Right cardiac atrium (tissue), 5 donors: Measurements from ENCODE around the gene DOK5. TPM values are rescaled to one million over a fixed set of nuclear protein-coding genes. Genes with fewer than 3 reads are reported as not detected.

Experiments used
- ATAC-seq, 2 donors: fragments of 200-7000 bp; cut with Tn5 transposase; one replicate each; pipeline versions ENCODE4 v1.8.0 to v1.9.1; 2020; ENCODE audit warnings: moderate library complexity in 2 of 2, mild to moderate bottlenecking in 1 of 2
- DNase-seq, 3 donors: peaks; one replicate each; pipeline ENCODE4 v3.0.0-alpha.2; 2020
- H3K27ac ChIP-seq: one replicate; pipeline ENCODE4 v1.5.1; 2013; ENCODE audit warnings: mild to moderate bottlenecking, low read length, control low read depth, moderate library complexity
- H3K27me3 ChIP-seq: one replicate; pipeline ENCODE4 v1.6.1; 2013; ENCODE audit not compliant: control insufficient read depth, insufficient read depth
- H3K4me1 ChIP-seq: one replicate; pipeline ENCODE4 v1.6.1; 2013; ENCODE audit warnings: low read length; ENCODE audit not compliant: control insufficient read depth, insufficient read depth
- H3K4me3 ChIP-seq: one replicate; pipeline ENCODE4 v1.5.1; 2013; ENCODE audit warnings: low read length, control low read depth
- H3K9me3 ChIP-seq: one replicate; pipeline ENCODE4 v1.6.1; 2013; ENCODE audit warnings: low read length; ENCODE audit not compliant: control insufficient read depth
- WGBS: extraction: QIAGEN DNeasy Blood & Tissue Kit; methylation state at CpG from one replicate; pipeline ENCODE4 v1.1.7; 2013; 5-methylcytosine and 5-hydroxymethylcytosine counted together
- intact Hi-C, 4 donors: fragments of 100-400 bp; cut with DNase I; formaldehyde crosslinking; loops; one replicate each; pipeline versions ENCODE4 v1.11.0 to v1.14.0; 2022 to 2023
- polyA plus RNA-seq: library from polyadenylated mRNA; stranded (reverse); fragments of 200-250 nt; gene quantifications from one replicate; pipeline ENCODE4 v1.2.3, GENCODE V29; 2013
- total RNA-seq, 4 donors: library from RNA; stranded (reverse); fragmentation: NEBNext Ultra II Directional; extraction: Animal tissue kit (Norgen Biotek cat#: 25700); gene quantifications; one replicate each; pipeline ENCODE4 v1.2.1, GENCODE V29; 2021
- donor health status: healthy with polysubstance abuse.
- donor health status: DM: no; HTN: yes; CAD: no.
- donor health status: DM: no; HTN: no; CAD: no.
- donor health status: DM: no; HTN: yes; CAD: no; lungs with severe emphysema.
- donor health status: DM: yes; HTN: yes; CAD: no.

The DOK5 gene
- total and polyA plus RNA-seq, 5 donors, result 10.6 to 20.2 (median 16.0) TPM

DNA sequence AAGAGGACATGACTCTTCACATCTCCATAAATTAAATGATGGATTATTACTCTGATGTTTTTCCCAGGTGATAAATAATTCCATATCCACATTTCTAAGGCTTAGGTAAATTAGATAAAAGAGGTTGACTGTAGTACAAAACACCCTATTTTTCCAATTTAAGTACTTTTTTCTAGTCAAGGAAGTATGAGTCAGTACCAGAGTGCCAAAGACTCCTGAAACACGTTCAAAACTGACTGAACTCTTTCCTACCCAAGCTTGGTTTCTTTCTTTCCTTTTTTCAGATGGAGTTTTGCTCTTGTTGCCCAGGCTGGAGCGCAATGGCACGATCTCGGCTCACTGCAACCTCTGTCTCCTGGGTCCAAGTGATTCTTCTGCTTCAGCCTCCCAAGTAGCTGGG lies 85.0 kb downstream of the DOK5 start:
- DNase-seq, result no peak
- WGBS, result 81% methylated on average over 4 of the region's 4 CpGs
- intact Hi-C loops, result no loop called here
- H3K27me3 ChIP-seq, result no peaks in the 10 kb centered on the region
- H3K4me3 ChIP-seq, result no peak overlapping the region
- ATAC-seq, result peak in 1 of 2 donors; percentile 76
- H3K27ac ChIP-seq, result no peak overlapping the region
- no peaks in the 10 kb centered on the region for H3K4me1 ChIP-seq
- no peaks in the 10 kb centered on the region for H3K9me3 ChIP-seq

DNA sequence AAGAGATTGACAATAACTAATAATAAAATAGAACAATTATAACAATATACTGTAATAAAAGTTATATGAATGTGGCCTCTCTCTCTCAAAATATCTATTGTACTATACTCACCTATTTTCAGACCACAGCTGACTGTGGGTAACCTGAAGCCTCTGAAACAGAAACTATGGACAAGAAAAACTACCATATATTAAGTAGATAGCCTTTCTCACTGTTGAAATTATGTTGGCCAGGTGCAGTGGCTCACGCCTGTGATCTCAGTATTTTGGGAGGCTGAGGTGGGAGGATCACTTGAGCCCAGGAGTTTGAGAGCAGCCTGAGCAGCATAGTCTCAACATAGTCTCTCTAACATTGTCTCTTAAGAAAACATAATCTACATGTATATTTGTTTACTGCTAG lies 89.9 kb downstream of the DOK5 start:
- no peaks in the 10 kb centered on the region for H3K9me3 ChIP-seq
- WGBS, result 97% methylated on average over 1 of the region's 1 CpG
- no peak overlapping the region for H3K4me3 ChIP-seq
- ATAC-seq (no peak), DNase-seq (no peak)
- no peaks in the 10 kb centered on the region for H3K27me3 ChIP-seq
- no peaks in the 10 kb centered on the region for H3K4me1 ChIP-seq
- intact Hi-C loops, result no loop called here
- no peak overlapping the region for H3K27ac ChIP-seq

DNA sequence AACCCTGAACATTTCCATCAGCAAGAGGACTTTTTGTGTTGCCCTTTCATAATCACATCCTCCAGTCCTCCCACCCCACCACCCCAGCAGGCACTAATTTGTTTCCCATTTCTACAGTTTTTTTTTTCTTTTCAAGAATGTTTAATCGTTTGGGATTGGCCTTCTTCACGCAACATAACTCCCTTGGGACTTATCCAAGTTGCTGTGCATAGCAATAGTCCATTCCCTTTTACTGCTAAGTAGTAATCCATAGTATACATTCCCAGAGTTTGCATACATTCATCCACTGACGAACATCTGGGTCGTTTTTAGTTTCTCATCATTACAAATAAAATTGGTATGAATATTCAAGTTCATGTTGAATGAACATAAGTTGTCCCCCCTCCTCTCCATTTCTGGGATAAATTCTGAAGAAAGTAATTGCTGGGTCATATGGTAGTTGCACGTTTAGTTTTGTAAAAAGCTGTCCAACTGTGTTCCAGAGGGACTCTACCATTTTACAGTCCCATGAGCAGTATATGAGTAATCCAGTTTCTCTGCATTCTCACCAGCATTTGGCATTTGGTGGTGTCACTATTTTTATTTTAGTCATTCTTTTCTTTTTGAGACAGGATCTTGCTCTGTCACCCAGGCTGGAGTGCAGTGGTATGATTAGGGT lies 90.8 kb downstream of the DOK5 start:
- Histone ChIP-seq H3K27ac (no peak overlapping the region), H3K27me3 (no peaks in the 10 kb centered on the region), H3K9me3 (no peaks in the 10 kb centered on the region), H3K4me3 (no peak overlapping the region), H3K4me1 (no peaks in the 10 kb centered on the region)
- 81% methylated on average over 5 of the region's 5 CpGs for WGBS
- DNase-seq (no peak), ATAC-seq (no peak)
- intact Hi-C loops, result no loop called here

DNA sequence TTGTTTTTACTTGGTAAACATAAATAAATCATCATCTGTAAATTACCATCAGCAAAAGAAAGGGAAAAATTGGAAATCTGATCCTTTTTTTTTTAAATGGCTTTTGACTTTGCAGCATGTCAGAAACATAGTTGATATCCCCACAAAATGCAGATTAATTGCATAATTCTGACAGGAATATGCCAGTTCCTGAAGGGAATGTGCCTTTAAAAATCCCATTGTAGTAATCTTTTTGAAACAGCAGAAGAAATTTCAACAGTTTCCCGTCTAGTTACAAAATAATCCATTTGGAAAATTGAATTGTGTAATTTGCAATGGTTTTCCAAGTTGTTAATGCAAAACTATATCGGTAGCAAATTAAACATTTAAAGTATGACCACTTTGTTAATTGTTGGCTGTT lies 95.2 kb downstream of the DOK5 start:
- Histone ChIP-seq H3K27me3 (no peaks in the 10 kb centered on the region), H3K4me1 (peaks cover 2% of the 10 kb centered on the region), H3K27ac (no peak overlapping the region), H3K9me3 (no peaks in the 10 kb centered on the region), H3K4me3 (no peak overlapping the region)
- ATAC-seq (no peak), DNase-seq (no peak)
- intact Hi-C loops, result no loop called here
- WGBS, result 66% methylated on average over 2 of the region's 2 CpGs

DNA sequence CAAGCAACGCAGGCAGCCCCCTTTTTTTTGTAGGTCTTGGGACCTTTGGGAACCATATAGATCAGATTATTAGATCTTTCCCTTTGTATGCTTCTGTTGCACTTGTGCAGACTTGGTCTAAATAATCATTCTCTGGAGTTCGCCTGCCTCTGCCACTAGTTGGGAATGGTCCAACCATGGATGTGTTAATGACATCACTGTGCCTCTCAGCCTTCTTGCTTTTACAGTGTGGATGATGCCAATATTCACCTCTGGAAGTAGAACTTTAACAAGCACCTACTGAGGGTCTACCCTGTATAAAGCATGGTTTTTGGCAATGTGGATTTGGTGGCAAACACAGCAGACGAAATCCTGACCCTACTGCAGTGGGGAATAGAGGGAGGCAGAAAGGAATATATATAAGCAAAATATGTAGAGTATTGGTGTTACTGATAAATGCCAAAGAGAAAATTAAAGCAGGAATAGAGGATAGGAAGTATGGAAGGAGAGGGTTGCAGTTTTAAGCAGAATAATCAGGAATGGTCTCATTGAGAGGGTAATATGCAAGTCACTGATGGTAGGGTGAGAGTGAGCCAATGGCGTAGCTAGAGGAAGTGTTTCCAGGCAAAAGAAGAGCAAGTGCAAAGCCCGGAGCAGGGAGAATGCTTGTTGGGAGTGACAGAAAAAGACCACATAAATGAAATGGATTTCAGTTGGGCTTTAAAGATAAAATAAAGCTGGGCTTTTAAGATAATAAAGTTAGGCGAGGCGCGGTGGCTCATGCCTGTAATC lies 97.5 kb downstream of the DOK5 start:
- no peak for DNase-seq
- 85% methylated on average over 8 of the region's 8 CpGs for WGBS
- no peaks in the 10 kb centered on the region for H3K9me3 ChIP-seq
- H3K4me1 ChIP-seq, result peaks cover 2% of the 10 kb centered on the region
- no peak overlapping the region for H3K27ac ChIP-seq
- H3K4me3 ChIP-seq, result no peak overlapping the region
- ATAC-seq, result peak in 1 of 2 donors; percentile 27
- no peaks in the 10 kb centered on the region for H3K27me3 ChIP-seq
- intact Hi-C loops, result no loop called here

DNA sequence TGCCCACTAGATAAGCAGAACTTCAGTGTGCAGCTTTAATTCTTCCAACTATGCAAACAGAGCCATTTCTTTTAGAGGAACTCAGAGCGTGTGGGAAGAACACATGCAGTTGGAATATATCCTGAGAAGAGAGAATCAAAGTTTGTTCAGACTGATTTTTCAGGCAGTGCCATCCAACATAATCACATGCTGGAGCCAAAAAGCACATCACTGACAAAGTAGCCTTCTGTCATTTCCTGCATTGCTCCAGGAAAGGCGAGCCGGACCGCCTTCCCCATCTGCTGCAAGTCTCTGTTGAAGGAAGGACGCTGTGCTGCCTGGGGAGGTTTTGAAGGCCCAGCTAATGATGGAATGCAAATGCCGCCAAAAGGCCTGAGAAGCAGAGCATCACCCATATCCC lies 98.4 kb downstream of the DOK5 start:
- H3K27ac ChIP-seq, result no peak overlapping the region
- DNase-seq, result peak; percentile 35 to 80 (median 71)

DNA sequence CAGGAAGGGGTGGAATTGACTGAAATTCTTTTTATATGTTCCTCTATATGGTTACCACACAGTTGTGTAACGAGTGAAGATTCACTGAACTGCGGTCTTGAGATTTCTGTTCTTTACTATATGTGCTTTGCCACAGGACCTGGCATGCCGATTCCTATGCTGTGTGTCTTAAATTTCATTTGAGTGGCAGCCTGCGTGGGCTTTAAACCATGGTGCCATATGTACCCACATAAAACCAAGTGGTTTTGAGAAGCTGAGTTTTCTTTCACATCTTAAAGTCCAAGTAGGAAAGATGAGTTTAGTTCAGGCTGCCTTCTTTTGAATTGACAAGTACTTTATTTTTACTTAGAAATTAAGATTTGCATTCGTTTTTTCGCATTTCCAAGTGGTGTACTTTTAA lies 101.1 kb downstream of the DOK5 start:
- no peak for DNase-seq
- Histone ChIP-seq H3K9me3 (no peaks in the 10 kb centered on the region), H3K27ac (no peak overlapping the region), H3K4me3 (no peak overlapping the region), H3K4me1 (peaks cover 2% of the 10 kb centered on the region), H3K27me3 (no peaks in the 10 kb centered on the region)
- intact Hi-C loops, result no loop called here
- 97% methylated on average over 6 of the region's 6 CpGs for WGBS
- ATAC-seq, result no peak

More for the DNA sequence above, 98.4 kb downstream of the DOK5 start:
- no peaks in the 10 kb centered on the region for H3K9me3 ChIP-seq
- peaks cover 2% of the 10 kb centered on the region for H3K4me1 ChIP-seq
- no peaks in the 10 kb centered on the region for H3K27me3 ChIP-seq
- no peak overlapping the region for H3K4me3 ChIP-seq
- ATAC-seq, result peak; percentile 85 to 97
- intact Hi-C loops, result no loop called here
- WGBS, result 43% methylated on average over 6 of the region's 6 CpGs

DNA sequence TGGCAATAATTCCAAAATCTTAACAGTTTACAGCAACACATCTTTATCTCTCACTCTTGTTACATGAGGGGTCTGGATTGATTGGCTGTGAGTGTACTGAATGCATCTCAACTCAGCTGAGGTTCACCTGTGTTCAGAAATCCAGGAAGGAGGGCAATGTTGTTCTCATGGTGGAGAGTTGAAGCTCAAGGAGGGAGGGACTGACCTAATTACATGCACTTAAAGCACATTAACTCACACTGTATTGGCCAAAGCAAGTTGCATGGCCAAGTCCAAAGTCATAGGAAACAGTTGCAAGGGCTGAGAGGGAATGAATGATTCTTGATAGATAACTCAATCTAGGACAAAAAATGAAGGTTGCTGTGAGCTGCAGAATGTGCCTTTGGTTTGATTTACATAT lies 102.2 kb downstream of the DOK5 start:
- H3K4me3 ChIP-seq, result no peak overlapping the region
- no peaks in the 10 kb centered on the region for H3K9me3 ChIP-seq
- no peak overlapping the region for H3K27ac ChIP-seq
- ATAC-seq, result no peak
- no peak for DNase-seq
- no peaks in the 10 kb centered on the region for H3K27me3 ChIP-seq
- H3K4me1 ChIP-seq, result no peaks in the 10 kb centered on the region
- intact Hi-C loops, result no loop called here

DNA sequence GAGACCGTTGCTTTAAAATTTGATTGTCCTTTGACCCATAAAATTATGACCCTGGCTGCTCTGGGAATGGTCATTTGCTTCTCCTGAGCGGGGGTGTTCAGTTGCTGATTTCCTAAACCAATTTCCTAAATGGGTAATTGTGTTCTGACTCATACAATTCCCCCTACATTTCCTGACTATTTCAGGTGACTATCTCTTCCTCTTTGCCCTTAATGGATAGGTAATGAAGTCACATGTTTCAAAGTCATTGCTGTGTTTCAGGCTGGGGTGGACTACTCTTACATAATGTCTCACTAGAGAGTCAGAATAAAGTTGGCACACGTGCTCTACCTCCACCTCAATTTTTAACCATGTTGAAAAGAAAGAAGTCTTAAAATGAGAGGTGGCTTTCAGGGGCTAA lies 109.8 kb downstream of the DOK5 start:
- intact Hi-C loops, result no loop called here
- Histone ChIP-seq H3K27ac (no peak overlapping the region), H3K27me3 (no peaks in the 10 kb centered on the region), H3K4me1 (no peaks in the 10 kb centered on the region), H3K4me3 (no peak overlapping the region), H3K9me3 (no peaks in the 10 kb centered on the region)
- 66% methylated on average over 3 of the region's 3 CpGs for WGBS
- ATAC-seq, result no peak
- no peak for DNase-seq

DNA sequence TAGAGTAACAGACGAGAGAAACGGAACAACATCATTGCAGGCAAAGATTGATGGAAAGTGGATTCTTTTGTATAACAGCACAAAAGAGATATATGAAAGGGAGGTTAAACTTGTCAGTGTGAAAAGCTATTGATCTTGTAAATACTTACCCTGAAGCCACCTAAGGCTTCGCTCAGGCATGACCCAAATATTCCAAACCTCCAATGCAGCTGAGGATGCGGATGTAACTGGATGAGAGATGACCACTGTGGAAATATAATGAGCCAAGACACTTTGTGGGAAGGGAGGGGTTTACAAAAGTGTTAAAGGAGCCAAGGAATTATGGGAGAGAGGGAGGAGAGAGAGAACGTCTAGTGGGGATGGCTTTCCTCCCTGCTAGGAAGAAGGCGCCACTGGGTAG lies 112.0 kb downstream of the DOK5 start:
- no peak overlapping the region for H3K27ac ChIP-seq
- whole genome bisulfite sequencing, result 95% methylated on average over 6 of the region's 6 CpGs

DNA sequence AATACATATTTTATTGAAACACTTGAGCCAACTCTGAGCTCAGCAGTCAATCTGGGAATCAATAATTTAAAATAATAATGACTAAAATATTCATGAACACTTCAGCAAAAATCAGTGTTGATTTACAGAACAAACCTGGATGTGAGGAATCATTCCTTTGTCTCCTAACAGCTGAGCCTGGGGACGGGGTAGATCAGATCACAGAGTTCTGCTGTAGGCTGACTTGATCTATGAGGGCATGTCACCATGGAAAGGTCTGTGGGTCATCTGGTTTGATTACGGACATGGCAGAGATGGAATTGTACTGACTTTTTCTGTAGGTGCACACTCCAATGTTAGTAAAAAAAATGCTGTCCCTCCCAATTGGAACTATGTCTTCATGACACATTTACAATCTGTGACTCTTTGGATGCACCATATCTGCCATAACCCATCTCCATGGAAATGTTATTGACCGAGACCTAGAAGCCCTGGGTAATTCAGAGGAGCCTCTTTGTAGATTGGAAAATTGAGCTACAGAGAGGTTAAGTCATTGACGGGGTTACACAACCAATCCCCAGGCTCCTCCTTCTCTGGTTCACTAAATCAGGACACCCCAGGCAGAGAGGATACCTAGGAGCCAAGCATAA lies 114.1 kb downstream of the DOK5 start:
- WGBS, result 96% methylated on average over 4 of the region's 4 CpGs
- no peak overlapping the region for H3K27ac ChIP-seq
- DNase-seq (no peak), ATAC-seq (no peak)
- no peak overlapping the region for H3K4me3 ChIP-seq
- H3K9me3 ChIP-seq, result no peaks in the 10 kb centered on the region
- intact Hi-C loops, result no loop called here
- H3K27me3 ChIP-seq, result no peaks in the 10 kb centered on the region
- H3K4me1 ChIP-seq, result no peaks in the 10 kb centered on the region

More for the DNA sequence above, 112.0 kb downstream of the DOK5 start:
- ATAC-seq, result no peak
- Histone ChIP-seq H3K27me3 (no peaks in the 10 kb centered on the region), H3K4me1 (no peaks in the 10 kb centered on the region), H3K9me3 (no peaks in the 10 kb centered on the region), H3K4me3 (no peak overlapping the region)
- no peak for DNase-seq
- intact Hi-C loops, result no loop called here
